GM19023 (cell line): ENCODE data around the gene ACCS.

Experiments used
- ATAC-seq: cut with Tn5 transposase; IDR thresholded peaks from one replicate; pipeline ENCODE4 v1.9.1; 2021; ENCODE audit warnings: mild to moderate bottlenecking, moderate library complexity; ENCODE audit not compliant: unreplicated experiment

The ACCS gene

DNA sequence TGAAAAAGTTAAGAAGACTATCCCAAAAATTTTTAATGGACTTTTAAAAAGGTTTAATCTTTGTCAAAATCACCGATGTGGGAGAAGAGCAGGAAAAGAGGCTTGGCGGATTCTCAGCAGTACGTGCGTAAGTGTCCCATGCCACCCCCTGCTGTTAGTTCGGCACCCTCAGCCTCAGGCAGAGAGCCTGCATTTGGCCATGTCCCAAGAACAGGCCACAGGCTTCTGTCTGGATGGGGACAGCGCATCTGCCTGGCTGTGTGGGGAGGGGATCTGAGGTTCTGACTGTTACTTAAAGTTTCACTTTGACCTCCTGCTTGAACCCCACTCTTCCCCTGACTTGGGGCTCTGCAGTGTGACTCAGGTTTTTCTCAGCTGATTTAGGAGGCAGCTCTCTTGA lies 64.7 kb downstream of the ACCS start:
- ATAC-seq = no peak

DNA sequence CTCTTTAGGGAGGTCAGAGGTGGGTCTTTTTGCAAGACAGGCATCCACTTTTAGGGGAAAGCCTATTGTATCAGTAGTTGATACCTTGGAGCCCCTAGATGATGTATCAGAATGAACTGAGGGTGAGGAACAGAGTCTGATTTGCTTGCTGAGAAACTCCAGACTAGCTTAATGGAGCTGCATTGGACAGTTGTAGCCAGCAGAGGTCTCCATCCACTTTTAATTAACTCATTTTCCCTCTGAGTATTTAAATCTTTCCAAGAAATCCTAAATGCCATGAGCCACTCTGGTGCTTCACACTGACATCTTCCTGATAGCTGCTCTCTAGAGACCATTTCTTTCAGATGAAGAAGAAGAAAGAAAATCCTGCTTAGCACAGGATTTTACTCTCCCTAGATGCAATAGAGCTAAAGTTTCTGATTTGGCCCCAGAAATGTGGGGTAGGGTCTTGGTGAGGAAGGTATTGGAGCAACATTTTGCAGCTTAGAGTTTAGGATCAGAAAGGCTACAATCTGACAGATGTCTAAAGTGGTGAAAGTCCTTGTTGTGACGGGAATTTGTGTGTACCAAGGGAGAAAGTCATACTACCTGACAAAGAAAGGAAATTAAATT lies 67.4 kb downstream of the ACCS start:
- no peak for ATAC-seq
